ENCODE data around the gene ZNF804A. TPM values are rescaled to one million over a fixed set of nuclear protein-coding genes. Genes with fewer than 3 reads are reported as not detected.

The ZNF804A gene
- total and polyA plus RNA-seq, 2 of the 8 experiments (the other 6 are each of a cell fraction or from before 2014, with no cell fraction given), result 0.02 TPM; not detected in 1

DNA sequence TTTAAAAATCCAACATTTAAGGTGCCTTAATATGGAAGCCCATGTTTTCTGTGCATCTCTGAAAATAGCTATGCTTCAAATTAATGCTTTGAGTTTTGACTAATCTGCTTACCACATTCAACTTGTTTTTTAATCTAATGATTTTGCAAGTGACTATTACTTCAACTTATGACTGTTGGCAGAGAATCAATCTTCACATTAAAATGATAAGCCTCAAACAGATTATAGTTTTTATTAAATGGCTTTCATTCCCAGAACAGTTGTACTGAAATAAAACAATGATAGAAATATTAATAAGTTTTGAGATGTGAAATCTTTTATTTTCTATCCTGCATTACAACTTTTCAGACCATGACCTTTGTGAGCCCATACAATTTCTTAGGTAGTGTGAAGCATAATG lies 347.5 kb downstream of the ZNF804A start (continued):
- TF ChIP-seq KDM4A (IDR thresholded peaks at IDR 0.05; ENCODE audit: low read depth, low read length, severe bottlenecking) (no peak), CTCF (IDR thresholded peaks at IDR 0.05; ENCODE audit: control extremely low read depth in 1 of 3, insufficient read depth in 1 of 3, low read depth in 1 of 3, low read length in 3 of 3) (no peak)

Measured in H1 (cell line).